SKM-1 (cell line): Measurements from ENCODE around the gene MED29.

Experiments used
- DNase-seq: peaks from one replicate; lab custom pipeline; 2025; ENCODE audit not compliant: unreplicated experiment; lab: John Stamatoyannopoulos, UW

Gene MED29

GRCh38 chr19:39426170-39426569 lies 35.0 kb downstream of the MED29 start:
- no peak for DNase-seq

- DNase-seq, result no peak
Measured at GRCh38 chr19:39427707-39428106, 36.5 kb downstream of the MED29 start.

GRCh38 chr19:39428283-39429112 lies 37.3 kb downstream of the MED29 start:
- no peak for DNase-seq

- DNase-seq, result peak; percentile 62
Measured at GRCh38 chr19:39430675-39431593, 39.8 kb downstream of the MED29 start.

GRCh38 chr19:39432677-39433025 lies 41.5 kb downstream of the MED29 start:
- no peak for DNase-seq

- no peak for DNase-seq
Measured at GRCh38 chr19:39433480-39434079, 42.4 kb downstream of the MED29 start.

DNA sequence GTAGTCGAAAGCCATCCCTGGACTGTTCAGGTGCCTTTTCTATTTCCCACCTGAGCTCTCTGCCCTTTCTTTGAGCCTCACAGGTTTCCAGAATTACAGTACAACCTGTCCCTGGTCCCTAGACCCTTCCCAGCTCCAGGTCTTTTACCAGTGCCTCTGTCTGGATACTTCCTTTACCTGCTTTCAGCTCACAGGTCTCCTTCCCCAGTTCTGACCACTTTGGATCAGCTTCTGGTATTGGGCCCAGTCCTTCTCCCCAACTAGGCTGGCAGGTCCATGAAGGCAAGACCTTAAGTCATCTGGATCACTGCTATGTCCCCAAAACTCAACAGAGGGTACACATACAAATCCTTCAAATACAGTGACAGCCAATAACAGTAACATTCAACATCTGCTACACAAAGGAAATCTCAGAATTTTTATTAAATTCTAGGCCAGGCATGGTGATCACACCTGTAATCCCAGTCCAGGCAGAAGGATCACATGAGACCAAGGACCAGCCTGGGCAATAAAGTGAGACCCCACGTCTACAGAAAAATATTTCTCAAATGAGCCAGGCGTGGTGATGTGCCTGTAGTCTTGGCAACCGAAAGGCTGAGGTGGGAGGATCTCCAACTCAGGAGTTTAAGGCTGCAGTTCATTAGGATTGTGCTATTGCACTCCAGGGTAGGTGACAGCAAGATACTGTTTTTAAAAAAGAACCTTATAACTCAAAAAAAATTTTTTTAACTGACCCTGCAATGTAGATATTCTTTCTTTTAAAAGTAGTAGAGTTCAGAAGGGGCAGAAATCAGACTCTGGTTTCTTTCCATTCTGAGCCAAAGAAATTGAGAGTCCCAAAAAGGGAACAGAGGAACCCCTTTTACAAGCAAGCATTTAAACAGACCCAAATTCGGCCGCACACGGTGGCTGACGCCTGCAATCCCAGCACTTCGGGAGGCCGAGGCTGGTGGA lies 43.2 kb downstream of the MED29 start:
- DNase-seq, result no peak

DNA sequence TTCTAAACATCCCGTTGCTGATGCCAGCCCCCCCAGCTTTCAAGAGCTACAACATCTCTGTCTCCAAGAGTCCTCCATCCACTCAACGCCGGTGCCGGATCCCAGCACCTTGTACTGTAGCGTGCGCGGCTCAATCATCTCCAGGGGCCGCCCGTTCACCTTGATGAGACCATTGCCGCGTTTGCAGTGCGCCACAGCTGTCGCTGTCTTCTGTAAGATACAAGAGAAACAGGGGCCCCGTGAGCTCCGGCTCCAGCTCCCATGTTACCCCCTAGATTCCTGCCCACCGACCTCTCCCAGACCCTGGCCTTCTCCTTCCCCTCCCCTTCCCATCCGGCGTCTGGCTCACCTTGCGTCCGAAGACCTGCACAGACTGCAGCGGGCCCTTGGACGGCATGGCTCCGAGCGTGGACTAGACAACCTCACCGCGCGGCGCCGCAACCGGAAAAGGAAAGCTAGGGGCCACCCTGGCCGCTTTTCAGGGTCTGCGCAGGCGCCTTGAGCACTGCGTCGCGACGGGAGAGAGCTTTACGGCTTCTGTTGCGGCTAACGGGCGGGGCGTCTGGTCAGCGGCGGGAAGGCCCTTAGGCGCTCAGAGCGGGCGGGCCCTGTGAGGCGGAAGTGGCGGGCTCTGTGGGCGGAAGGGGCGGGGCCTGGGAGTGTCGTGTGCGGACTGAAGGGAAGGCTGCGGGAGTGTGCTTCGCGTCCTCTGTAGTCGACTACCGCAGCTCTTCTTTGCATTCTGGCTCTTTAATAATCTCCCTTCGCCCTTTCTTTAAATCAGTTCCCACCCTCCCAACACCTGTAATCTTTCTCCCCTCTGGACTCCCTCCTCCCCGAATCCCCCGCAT lies 44.5 kb downstream of the MED29 start, which contains the start of gene RPS16:
Gene RPS16 (minus strand): TSS at position 451 of the 851 bp plus-strand sequence. CDS start 54 bp downstream, at position 397.
- peak; percentile 98 for DNase-seq

DNA sequence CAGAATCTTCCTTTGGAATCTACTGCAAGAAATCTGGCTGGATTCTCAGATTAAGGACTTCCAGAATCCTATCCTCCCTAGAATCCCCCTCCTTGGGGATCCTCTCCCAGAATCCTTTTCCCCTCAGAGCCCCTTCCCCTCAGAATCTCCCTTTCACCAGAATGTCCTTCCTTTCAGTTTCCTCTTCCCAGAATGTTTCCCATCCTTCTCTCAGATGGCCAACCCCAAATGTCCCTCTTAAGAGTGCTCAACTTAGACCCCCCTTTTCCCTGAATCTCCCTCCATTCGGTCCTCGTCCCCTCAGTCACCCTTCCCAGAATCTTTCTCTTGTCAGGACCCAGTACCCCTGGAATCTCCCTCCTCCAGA lies 45.2 kb downstream of the MED29 start:
- DNase-seq, result no peak

DNA sequence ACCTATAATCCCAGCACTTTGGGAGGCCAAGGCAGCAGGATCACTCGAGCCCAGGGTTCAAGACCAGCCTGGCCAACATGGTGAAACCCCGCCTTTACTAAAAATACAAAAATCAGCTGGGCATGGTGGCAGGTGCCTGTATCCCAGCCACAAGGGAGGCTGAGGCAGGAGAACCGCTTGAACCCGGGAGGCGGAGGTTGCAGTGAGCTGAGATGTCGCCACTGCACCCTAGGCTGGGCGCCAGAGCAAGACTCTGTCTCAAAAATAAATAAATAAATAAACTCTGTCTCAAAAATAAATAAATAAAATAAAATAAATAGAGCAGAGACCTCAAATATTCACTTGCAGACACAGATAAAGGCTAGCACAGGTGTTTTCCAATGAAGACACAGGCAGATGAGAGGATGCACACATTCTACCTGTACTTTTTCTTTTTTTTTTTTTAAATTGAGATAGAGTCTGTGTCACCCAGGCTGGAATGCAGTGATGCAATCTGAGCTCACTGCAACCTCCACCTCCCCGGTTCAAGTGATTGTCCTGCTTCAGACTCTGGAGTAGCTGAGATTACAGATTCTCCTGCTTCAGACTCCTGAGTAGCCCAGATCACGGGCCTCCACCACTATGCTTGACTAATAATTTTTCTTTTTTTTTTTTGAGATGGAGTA lies 47.2 kb downstream of the MED29 start:
- DNase-seq, result no peak

- no peak for DNase-seq
Measured at GRCh38 chr19:39444598-39445195, 53.5 kb downstream of the MED29 start.

GRCh38 chr19:39445196-39446111 lies 54.3 kb downstream of the MED29 start, which contains the start of gene SUPT5H:
SUPT5H (plus strand) TSS chr19:39445582; CDS start chr19:39445891, 309 bp downstream.
- DNase-seq, result peak; percentile 93

- DNase-seq, result no peak
Measured at GRCh38 chr19:39446365-39447084, 55.3 kb downstream of the MED29 start.

DNA sequence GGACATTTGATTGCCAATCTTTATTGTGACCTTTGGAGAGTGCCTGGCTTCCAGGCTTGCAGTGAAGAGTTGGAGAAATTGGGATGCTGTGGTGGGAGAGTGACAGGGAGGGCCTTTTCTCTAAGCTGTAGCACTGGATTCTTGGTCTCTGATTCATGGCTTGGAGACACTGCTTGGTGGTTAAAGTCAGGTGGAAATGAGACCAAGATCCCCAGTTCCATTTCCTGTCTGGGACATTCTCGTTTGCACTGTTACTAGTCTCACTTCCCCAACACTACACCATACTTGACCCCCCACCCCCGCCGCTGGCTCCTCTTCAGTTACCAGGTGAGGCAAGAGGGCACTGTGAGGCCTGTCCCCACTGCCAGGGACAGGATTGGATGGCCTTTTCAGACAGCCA lies 57.1 kb downstream of the MED29 start:
- no peak for DNase-seq

DNA sequence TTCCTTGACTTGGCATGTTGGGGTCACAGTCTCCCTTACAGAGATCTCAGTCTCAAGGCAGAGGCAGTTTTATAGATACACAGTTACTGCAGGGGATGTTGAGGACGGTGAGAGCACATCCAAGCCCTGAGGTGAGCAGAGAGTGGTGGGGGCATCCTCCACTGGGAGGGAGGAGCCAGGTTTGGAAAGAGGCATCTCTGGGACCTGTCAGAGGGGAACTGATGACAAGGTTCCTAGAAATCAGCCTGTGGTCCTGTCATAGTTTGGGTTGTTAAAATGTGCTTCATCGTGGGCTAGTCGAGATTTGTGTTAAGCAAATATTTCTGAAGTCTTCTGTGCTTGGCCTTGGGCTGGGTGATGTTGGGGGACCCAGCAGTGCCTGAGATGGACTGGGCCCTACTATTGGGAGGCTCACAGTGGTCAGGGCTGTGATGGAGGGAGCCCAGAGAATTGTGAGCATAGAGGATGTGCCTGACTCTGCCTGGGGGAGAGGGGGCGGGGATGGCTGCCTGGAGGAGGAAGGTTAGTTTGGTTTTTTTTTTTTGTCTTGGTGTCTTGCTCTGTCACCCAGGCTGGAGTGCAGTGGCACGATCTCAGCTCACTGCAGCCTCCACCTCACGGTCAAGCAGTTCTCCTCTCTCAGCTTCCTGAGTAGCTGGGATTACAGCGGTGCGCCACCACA lies 58.1 kb downstream of the MED29 start:
- no peak for DNase-seq
